B cell (primary cell): Measurements from ENCODE around the gene PDAP1.

Experiments
- EZH2 ChIP-seq: IDR thresholded peaks from 2 replicates; pipeline ENCODE4 v1.6.1; 2012; ENCODE audit warnings: borderline replicate concordance, low read depth, mild to moderate bottlenecking, moderate library complexity, low read length; ENCODE audit not compliant: insufficient read depth, poor library complexity, severe bottlenecking
- TF ChIP-seq, protein P1 (sequence below): fragments of 200-600 bp; IDR thresholded peaks from one replicate; pipeline ENCODE4 v1.8.0; 2022; ENCODE audit warnings: antibody characterized with exemption, mild to moderate bottlenecking

DNA sequence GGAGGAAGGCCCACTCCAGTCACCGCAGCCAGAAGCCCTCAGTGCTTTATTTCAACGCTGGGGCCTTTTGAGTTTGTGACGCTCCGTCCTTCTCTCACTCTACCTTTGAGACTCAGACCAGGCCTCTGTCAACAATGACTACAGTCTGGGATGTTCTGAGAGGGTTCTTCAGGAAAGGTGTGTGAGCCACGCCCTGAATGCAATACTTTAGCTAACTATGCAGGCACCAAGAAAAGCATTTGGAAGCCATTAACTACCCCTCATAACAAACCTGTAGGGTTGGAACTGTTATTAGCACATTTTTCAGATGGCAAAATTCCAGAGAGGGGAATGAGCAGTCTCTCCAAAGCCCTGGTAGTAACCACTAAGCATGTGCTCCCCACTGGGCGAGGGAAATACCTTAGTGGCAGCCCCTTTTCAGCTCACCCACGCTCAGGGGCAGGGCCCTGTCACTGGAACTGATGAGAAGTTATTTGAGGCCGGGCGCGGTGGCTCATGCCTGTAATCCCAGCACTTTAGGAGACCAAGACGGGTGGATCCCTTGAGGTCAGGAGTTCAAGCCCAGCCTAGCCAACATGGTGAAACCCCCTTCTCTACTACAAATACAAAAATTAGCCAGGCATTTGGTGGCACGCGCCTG lies 39.5 kb downstream of the PDAP1 start:
- TF ChIP-seq EZH2, result no peak
- TF ChIP-seq, protein P1, sequence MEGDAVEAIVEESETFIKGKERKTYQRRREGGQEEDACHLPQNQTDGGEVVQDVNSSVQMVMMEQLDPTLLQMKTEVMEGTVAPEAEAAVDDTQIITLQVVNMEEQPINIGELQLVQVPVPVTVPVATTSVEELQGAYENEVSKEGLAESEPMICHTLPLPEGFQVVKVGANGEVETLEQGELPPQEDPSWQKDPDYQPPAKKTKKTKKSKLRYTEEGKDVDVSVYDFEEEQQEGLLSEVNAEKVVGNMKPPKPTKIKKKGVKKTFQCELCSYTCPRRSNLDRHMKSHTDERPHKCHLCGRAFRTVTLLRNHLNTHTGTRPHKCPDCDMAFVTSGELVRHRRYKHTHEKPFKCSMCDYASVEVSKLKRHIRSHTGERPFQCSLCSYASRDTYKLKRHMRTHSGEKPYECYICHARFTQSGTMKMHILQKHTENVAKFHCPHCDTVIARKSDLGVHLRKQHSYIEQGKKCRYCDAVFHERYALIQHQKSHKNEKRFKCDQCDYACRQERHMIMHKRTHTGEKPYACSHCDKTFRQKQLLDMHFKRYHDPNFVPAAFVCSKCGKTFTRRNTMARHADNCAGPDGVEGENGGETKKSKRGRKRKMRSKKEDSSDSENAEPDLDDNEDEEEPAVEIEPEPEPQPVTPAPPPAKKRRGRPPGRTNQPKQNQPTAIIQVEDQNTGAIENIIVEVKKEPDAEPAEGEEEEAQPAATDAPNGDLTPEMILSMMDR, result no peak
